ENCODE results near the gene SPEG.

Gene SPEG

DNA sequence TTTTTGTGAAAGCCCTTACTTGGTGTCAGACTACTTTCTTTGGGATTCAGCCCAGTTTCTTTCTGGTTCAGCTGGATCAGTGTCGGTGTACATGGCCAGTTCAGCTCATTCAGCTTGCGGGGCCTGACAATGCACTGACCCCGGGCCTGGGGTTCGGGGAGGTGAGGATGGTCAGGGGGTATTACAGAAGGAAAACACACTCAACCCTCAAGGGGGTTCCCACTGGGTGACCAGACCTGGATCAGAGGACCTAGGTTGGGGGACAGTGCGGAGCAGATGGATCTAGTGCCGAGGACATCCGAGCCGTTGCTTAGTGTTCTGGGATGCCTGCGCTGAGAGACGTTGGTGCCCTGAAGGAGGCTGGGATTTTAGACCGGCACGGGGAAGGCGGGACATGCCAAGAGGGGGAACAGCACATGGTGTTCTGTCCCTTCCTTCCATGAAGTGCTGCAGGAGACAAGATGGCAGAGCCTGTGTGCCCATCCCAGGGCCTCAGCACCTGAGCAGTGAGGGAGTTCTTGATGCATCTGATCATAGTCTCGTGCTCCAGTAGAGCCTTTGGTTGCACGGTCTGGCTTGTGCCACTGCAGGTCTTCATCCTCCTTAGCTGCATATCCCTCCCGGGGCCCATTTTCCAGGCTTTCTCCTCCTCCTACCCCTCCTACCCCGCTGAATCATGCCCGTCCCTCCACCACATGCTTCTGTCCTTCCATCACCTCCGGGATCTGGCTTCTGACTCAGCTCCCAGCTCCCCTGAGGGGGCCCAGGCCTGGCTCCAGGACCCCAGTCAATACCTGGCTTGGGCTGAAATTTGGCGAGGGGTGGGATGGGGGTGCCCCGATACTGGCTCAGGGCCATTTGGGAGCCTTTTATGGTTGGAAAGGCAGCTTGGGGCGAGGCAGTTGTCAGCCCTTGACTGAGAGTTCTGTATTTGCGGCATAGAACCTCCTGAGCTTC is 18.0 kb downstream of the SPEG start:
- Histone ChIP-seq H3K36me3 (ENCODE audit: control insufficient read depth, insufficient read depth, low read length) (peaks cover 49% of the 10 kb centered on the region), H3K4me1 (ENCODE audit: control insufficient read depth, insufficient read depth, low read length, poor library complexity, severe bottlenecking) (peaks cover 29% of the 10 kb centered on the region), H3K4me3 (ENCODE audit: extremely low read depth, insufficient read depth, low read length, poor library complexity, severe bottlenecking) (no peak overlapping the region), H3K27ac (ENCODE audit: low read depth, low read length, severe bottlenecking) (peak overlapping the region; percentile 87), H3K9me3 (ENCODE audit: control insufficient read depth, low read length) (no peaks in the 10 kb centered on the region)
- WGBS, 2 experiments (ENCODE audit: insufficient coverage in 2 of 2), result 70 to 75% methylated on average over 18 to 22 of the region's 23 CpGs

GRCh38 chr2:219453671-219454590 is 19.3 kb downstream of the SPEG start:
- peak overlapping the region; percentile 87 for H3K27ac ChIP-seq (ENCODE audit: low read depth, low read length, severe bottlenecking)
- no peak overlapping the region for H3K4me3 ChIP-seq (ENCODE audit: extremely low read depth, insufficient read depth, low read length, poor library complexity, severe bottlenecking)
- H3K4me1 ChIP-seq (ENCODE audit: control insufficient read depth, insufficient read depth, low read length, poor library complexity, severe bottlenecking), result peaks cover 40% of the 10 kb centered on the region

GRCh38 chr2:219455581-219455980 is 20.9 kb downstream of the SPEG start:
- Histone ChIP-seq H3K27ac (ENCODE audit: low read depth, low read length, severe bottlenecking) (no peak overlapping the region), H3K4me3 (ENCODE audit: extremely low read depth, insufficient read depth, low read length, poor library complexity, severe bottlenecking) (no peak overlapping the region), H3K36me3 (ENCODE audit: control insufficient read depth, insufficient read depth, low read length) (peaks cover 25% of the 10 kb centered on the region), H3K9me3 (ENCODE audit: control insufficient read depth, low read length) (no peaks in the 10 kb centered on the region), H3K4me1 (ENCODE audit: control insufficient read depth, insufficient read depth, low read length, poor library complexity, severe bottlenecking) (peaks cover 52% of the 10 kb centered on the region)
- WGBS, 2 experiments (ENCODE audit: insufficient coverage in 2 of 2), result 100% methylated on average over 1 of the region's 6 CpGs

More at GRCh38 chr2:219453671-219454590, 19.3 kb downstream of the SPEG start:
- WGBS, 2 experiments (ENCODE audit: insufficient coverage in 2 of 2), result 88 to 91% methylated on average over 5 of the region's 10 CpGs
- Histone ChIP-seq H3K9me3 (ENCODE audit: control insufficient read depth, low read length) (no peaks in the 10 kb centered on the region), H3K36me3 (ENCODE audit: control insufficient read depth, insufficient read depth, low read length) (peaks cover 41% of the 10 kb centered on the region)

- Histone ChIP-seq H3K27ac (ENCODE audit: low read depth, low read length, severe bottlenecking) (no peak overlapping the region), H3K4me1 (ENCODE audit: control insufficient read depth, insufficient read depth, low read length, poor library complexity, severe bottlenecking) (peaks cover 58% of the 10 kb centered on the region), H3K9me3 (ENCODE audit: control insufficient read depth, low read length) (no peaks in the 10 kb centered on the region), H3K36me3 (ENCODE audit: control insufficient read depth, insufficient read depth, low read length) (peaks cover 32% of the 10 kb centered on the region), H3K4me3 (ENCODE audit: extremely low read depth, insufficient read depth, low read length, poor library complexity, severe bottlenecking) (no peak overlapping the region)
- WGBS, 2 experiments (ENCODE audit: insufficient coverage in 2 of 2), result 77 to 79% methylated on average over 4 of the region's 5 CpGs
These were observed 23.2 kb downstream of the SPEG start for GRCh38 chr2:219457784-219458369.

DNA sequence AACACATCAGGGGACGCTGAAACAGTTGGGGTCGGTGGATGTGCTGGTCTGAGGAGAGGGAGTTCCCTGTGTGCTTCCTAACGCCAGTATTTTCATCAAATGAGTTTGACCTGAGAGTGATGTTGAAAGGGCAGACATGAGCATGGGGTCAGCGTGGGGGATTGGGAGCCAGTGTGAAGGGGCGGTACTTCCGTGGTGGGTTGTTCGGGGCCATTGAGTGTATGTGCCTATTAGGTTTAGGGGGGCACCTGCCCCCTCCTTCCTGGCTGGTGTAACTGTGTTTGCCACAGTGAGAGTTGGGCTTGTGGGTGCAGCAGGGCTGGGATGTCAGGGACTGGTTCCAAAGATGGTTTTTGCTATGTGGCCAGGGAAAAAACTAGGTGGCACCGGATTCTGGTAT is 24.4 kb downstream of the SPEG start:
- no peak overlapping the region for H3K4me3 ChIP-seq (ENCODE audit: extremely low read depth, insufficient read depth, low read length, poor library complexity, severe bottlenecking)
- H3K27ac ChIP-seq (ENCODE audit: low read depth, low read length, severe bottlenecking), result no peak overlapping the region
- WGBS, 2 experiments (ENCODE audit: insufficient coverage in 2 of 2), result 86 to 91% methylated on average over 7 to 8 of the region's 8 CpGs
- peaks cover 47% of the 10 kb centered on the region for H3K4me1 ChIP-seq (ENCODE audit: control insufficient read depth, insufficient read depth, low read length, poor library complexity, severe bottlenecking)
- peaks cover 35% of the 10 kb centered on the region for H3K36me3 ChIP-seq (ENCODE audit: control insufficient read depth, insufficient read depth, low read length)
- no peaks in the 10 kb centered on the region for H3K9me3 ChIP-seq (ENCODE audit: control insufficient read depth, low read length)

- H3K27ac ChIP-seq (ENCODE audit: low read depth, low read length, severe bottlenecking), result peak overlapping the region; percentile 75
- peaks cover 45% of the 10 kb centered on the region for H3K4me1 ChIP-seq (ENCODE audit: control insufficient read depth, insufficient read depth, low read length, poor library complexity, severe bottlenecking)
- 52 to 54% methylated on average over 9 of the region's 14 CpGs for WGBS, 2 experiments (ENCODE audit: insufficient coverage in 2 of 2)
These were observed 25.0 kb downstream of the SPEG start for GRCh38 chr2:219459460-219460311.

DNA sequence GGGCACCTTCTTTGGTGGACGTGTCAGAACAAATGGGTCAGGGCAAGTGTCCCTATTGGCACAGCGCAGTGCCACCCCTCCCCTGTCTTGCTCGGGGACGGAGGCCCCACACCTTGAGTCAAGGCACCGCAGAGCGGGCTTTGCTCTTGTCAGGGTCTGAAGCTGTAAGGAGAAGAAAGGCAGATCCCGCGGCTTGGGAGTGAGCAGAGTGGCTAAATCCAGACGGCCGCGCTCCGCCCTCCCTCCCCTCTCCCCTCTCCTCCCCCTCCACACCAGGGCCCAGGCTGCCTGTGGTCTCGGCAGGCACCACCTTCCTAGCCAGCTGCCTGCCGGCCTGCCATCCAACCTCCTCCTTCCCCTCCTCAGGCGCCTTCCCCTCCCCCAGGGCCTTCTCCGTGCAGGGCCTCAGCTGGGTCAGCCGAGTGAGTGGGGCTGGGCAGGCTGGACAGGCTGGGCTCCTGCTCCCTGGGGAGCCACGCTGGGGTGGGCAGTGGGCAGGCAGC is 25.8 kb downstream of the SPEG start:
- 15 to 16% methylated on average over 6 to 10 of the region's 18 CpGs for WGBS, 2 experiments (ENCODE audit: insufficient coverage in 2 of 2)
- H3K36me3 ChIP-seq (ENCODE audit: control insufficient read depth, insufficient read depth, low read length), result peaks cover 30% of the 10 kb centered on the region
- H3K4me1 ChIP-seq (ENCODE audit: control insufficient read depth, insufficient read depth, low read length, poor library complexity, severe bottlenecking), result peaks cover 45% of the 10 kb centered on the region
- H3K9me3 ChIP-seq (ENCODE audit: control insufficient read depth, low read length), result no peaks in the 10 kb centered on the region
- peak overlapping the region; percentile 5 for H3K4me3 ChIP-seq (ENCODE audit: extremely low read depth, insufficient read depth, low read length, poor library complexity, severe bottlenecking)
- peak overlapping the region; percentile 75 for H3K27ac ChIP-seq (ENCODE audit: low read depth, low read length, severe bottlenecking)

More at GRCh38 chr2:219459460-219460311, 25.0 kb downstream of the SPEG start:
- Histone ChIP-seq H3K4me3 (ENCODE audit: extremely low read depth, insufficient read depth, low read length, poor library complexity, severe bottlenecking) (no peak overlapping the region), H3K36me3 (ENCODE audit: control insufficient read depth, insufficient read depth, low read length) (peaks cover 32% of the 10 kb centered on the region), H3K9me3 (ENCODE audit: control insufficient read depth, low read length) (no peaks in the 10 kb centered on the region)

- H3K9me3 ChIP-seq (ENCODE audit: control insufficient read depth, low read length), result no peaks in the 10 kb centered on the region
- peaks cover 27% of the 10 kb centered on the region for H3K36me3 ChIP-seq (ENCODE audit: control insufficient read depth, insufficient read depth, low read length)
- H3K4me1 ChIP-seq (ENCODE audit: control insufficient read depth, insufficient read depth, low read length, poor library complexity, severe bottlenecking), result peaks cover 45% of the 10 kb centered on the region
- peak overlapping the region; percentile 5 for H3K4me3 ChIP-seq (ENCODE audit: extremely low read depth, insufficient read depth, low read length, poor library complexity, severe bottlenecking)
- WGBS, 2 experiments (ENCODE audit: insufficient coverage in 2 of 2), result 42 to 47% methylated on average over 6 to 8 of the region's 11 CpGs
- H3K27ac ChIP-seq (ENCODE audit: low read depth, low read length, severe bottlenecking), result peak overlapping the region; percentile 75
These were observed 26.4 kb downstream of the SPEG start for GRCh38 chr2:219461047-219461514.

DNA sequence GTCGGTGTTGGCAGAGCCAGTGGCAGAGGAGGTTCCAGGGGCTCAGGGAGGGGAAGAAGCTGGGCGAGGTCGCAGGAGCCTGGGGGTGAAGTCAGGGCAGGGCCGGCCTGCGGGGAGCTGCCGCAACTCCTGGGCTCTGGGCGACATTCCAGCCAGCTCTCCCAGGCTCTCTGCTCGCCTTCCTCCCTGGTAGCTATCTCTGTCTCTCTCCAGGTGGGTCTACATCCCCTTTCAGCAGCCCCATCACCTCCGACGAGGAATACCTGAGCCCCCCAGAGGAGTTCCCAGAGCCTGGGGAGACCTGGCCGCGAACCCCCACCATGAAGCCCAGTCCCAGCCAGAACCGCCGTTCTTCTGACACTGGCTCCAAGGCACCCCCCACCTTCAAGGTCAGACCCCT is 27.0 kb downstream of the SPEG start:
- WGBS, 2 experiments (ENCODE audit: insufficient coverage in 2 of 2), result 87 to 92% methylated on average over 7 to 14 of the region's 14 CpGs

More for the DNA sequence above, 27.0 kb downstream of the SPEG start:
- H3K4me3 ChIP-seq (ENCODE audit: extremely low read depth, insufficient read depth, low read length, poor library complexity, severe bottlenecking), result no peak overlapping the region
- H3K9me3 ChIP-seq (ENCODE audit: control insufficient read depth, low read length), result no peaks in the 10 kb centered on the region
- peaks cover 29% of the 10 kb centered on the region for H3K36me3 ChIP-seq (ENCODE audit: control insufficient read depth, insufficient read depth, low read length)
- H3K27ac ChIP-seq (ENCODE audit: low read depth, low read length, severe bottlenecking), result no peak overlapping the region
- peaks cover 46% of the 10 kb centered on the region for H3K4me1 ChIP-seq (ENCODE audit: control insufficient read depth, insufficient read depth, low read length, poor library complexity, severe bottlenecking)

Data from mesodermal cell (in vitro differentiated cells).